Right atrium auricular region (tissue), 2 donors: Measurements from ENCODE around the gene PDE6B. TPM values are rescaled to one million over a fixed set of nuclear protein-coding genes. Genes with fewer than 3 reads are reported as not detected.

Experiments used
- DNase-seq: peaks from one replicate; pipeline ENCODE4 v3.0.0-alpha.2; 2019; ENCODE audit warnings: low spot score
- H3K27ac ChIP-seq, 2 donors: fragments of 200-600 bp; sonication (generic); 1 replicate in 1 of 2; 2 replicates in 1 of 2; pipeline ENCODE4 v1.5.1; 2016 to 2019
- H3K27me3 ChIP-seq, 2 donors: fragments of 200-600 bp; sonication (generic); one replicate each; pipeline versions ENCODE4 v1.5.1 to v1.6.0; 2017 to 2019
- H3K36me3 ChIP-seq: fragments of 200-600 bp; sonication (generic); one replicate; pipeline ENCODE4 v1.5.1; 2016
- H3K4me1 ChIP-seq, 2 donors: fragments of 200-600 bp; sonication (generic); one replicate each; pipeline versions ENCODE4 v1.5.1 to v1.6.0; 2017 to 2019
- H3K4me3 ChIP-seq, 2 donors: fragments of 200-600 bp; sonication (generic); 1 replicate in 1 of 2; 2 replicates in 1 of 2; pipeline ENCODE4 v1.5.1; 2017 to 2019; ENCODE audit warnings: mild to moderate bottlenecking in 1 of 2, moderate library complexity in 1 of 2
- H3K9me3 ChIP-seq, 2 donors: fragments of 200-600 bp; sonication (generic); one replicate each; pipeline ENCODE4 v1.5.1; 2019
- total RNA-seq, 2 donors: library from RNA; depleted of rRNA; stranded (reverse); fragments of >200 nt; gene quantifications; one replicate each; pipeline ENCODE4 v1.1.0, GENCODE V29; 2016
- TF ChIP-seq, protein P1 (sequence below), 2 donors: fragments of 200-600 bp; sonication (generic); IDR thresholded peaks; one replicate each; pipeline ENCODE4 v1.5.1; 2019; ENCODE audit warnings: antibody characterized with exemption in 2 of 2

PDE6B gene
- total RNA-seq, 2 donors from 2014 or later: 2.3 to 4.6 TPM

- Histone ChIP-seq H3K4me1 (no peaks in the 10 kb centered on the region), H3K9me3 (no peaks in the 10 kb centered on the region), H3K27me3 (no peaks in the 10 kb centered on the region), H3K36me3 (no peaks in the 10 kb centered on the region), H3K4me3 (no peak overlapping the region), H3K27ac (no peak overlapping the region)
- no peak for DNase-seq
- TF ChIP-seq, protein P1, sequence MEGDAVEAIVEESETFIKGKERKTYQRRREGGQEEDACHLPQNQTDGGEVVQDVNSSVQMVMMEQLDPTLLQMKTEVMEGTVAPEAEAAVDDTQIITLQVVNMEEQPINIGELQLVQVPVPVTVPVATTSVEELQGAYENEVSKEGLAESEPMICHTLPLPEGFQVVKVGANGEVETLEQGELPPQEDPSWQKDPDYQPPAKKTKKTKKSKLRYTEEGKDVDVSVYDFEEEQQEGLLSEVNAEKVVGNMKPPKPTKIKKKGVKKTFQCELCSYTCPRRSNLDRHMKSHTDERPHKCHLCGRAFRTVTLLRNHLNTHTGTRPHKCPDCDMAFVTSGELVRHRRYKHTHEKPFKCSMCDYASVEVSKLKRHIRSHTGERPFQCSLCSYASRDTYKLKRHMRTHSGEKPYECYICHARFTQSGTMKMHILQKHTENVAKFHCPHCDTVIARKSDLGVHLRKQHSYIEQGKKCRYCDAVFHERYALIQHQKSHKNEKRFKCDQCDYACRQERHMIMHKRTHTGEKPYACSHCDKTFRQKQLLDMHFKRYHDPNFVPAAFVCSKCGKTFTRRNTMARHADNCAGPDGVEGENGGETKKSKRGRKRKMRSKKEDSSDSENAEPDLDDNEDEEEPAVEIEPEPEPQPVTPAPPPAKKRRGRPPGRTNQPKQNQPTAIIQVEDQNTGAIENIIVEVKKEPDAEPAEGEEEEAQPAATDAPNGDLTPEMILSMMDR (IDR thresholded peaks at IDR 0.05): no peak
Observed at GRCh38 chr4:622996-623913, 2.1 kb upstream of the PDE6B start.

DNA sequence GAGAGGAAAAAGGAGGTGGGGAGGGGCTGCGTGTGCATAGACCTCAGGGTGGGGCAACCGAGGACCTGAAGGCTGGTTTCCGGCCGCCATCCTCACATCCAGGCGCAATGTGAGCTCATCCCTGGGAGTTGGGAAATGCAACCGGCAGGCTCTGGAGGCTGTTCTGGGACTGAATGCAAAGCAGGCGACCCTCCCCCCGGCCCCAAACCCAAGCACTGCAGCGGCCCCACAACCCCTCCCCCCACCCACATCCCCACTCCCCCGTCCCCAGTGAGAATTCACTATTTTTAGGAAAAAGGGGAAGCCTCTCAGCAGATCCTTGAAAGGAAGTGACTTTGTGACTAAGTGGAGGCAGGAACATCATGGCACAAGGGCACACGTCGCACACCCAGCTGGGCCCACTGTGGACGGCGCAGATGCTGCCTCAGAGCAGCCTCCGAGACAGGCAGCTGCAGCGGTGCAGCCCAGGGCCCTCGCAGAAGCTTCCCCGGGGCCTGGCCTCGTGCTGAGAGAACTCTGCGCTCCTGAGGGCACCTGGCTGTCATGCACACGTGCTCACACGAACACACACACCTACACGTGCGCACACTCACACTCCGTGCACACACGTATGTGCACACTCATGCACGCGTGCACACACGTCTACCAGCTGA lies 1.3 kb upstream of the PDE6B start:
- no peaks in the 10 kb centered on the region for H3K4me1 ChIP-seq
- TF ChIP-seq, protein P1 (IDR thresholded peaks at IDR 0.05): no peak
- H3K27me3 ChIP-seq: no peaks in the 10 kb centered on the region
- no peak for DNase-seq
- H3K27ac ChIP-seq: no peak overlapping the region
- no peak overlapping the region for H3K4me3 ChIP-seq
- no peaks in the 10 kb centered on the region for H3K9me3 ChIP-seq
- no peaks in the 10 kb centered on the region for H3K36me3 ChIP-seq

DNA sequence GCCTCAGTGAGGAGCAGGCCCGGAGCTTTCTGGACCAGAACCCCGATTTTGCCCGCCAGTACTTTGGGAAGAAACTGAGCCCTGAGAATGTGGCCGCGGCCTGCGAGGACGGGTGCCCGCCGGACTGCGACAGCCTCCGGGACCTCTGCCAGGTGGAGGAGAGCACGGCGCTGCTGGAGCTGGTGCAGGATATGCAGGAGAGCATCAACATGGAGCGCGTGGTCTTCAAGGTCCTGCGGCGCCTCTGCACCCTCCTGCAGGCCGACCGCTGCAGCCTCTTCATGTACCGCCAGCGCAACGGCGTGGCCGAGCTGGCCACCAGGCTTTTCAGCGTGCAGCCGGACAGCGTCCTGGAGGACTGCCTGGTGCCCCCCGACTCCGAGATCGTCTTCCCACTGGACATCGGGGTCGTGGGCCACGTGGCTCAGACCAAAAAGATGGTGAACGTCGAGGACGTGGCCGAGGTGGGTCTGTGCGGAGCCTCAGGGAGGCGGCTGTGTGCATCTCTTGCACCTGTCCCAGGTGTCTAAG lies 323 bp downstream of the PDE6B start:
- no peaks in the 10 kb centered on the region for H3K27me3 ChIP-seq
- no peak for DNase-seq
- H3K36me3 ChIP-seq: no peaks in the 10 kb centered on the region
- H3K4me1 ChIP-seq: no peaks in the 10 kb centered on the region
- no peak overlapping the region for H3K4me3 ChIP-seq
- TF ChIP-seq, protein P1 (IDR thresholded peaks at IDR 0.05): no peak
- no peaks in the 10 kb centered on the region for H3K9me3 ChIP-seq
- H3K27ac ChIP-seq: no peak overlapping the region

- Histone ChIP-seq H3K36me3 (no peaks in the 10 kb centered on the region), H3K4me3 (no peak overlapping the region), H3K27ac (no peak overlapping the region), H3K4me1 (no peaks in the 10 kb centered on the region), H3K9me3 (no peaks in the 10 kb centered on the region), H3K27me3 (no peaks in the 10 kb centered on the region)
- TF ChIP-seq, protein P1 (IDR thresholded peaks at IDR 0.05): no peak
- no peak for DNase-seq
Observed at GRCh38 chr4:626201-627091, 1.1 kb downstream of the PDE6B start.

DNA sequence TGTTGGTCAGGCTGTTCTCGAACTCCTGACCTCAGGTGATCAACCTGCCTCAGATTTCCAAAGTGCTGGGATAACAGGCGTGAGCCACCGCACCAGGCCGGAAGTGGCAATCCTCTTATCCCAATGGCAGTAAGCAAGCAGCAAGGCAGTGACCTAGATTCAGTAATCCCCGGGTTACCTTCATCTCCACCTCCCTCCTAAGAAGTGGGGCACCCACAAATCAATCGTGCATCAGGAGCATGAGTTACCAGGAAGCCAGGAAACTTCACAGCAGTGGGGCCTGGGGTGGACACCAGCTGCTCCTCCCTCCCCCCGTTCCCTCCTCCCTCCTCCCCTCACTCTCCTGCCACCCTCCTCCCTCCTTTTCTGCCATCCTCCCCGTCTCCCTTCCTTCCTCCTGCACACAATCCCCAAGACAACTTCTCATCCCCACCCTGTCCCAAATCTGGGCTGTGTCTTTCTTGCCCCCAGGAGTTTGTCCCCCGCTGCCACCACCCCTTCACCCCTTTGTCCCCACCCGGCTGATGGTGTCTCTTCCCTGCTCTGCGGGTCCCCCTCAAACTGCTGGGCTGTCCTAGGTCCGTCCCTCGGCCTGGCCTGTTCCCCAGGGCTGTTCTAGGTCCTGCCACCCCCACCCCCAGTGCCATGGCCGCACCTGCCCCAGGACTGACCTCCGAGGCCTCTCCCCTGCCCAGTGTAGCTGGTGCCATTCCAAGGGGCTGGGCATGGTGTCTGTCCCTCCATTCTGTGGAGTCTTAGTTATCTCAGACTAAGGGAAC lies 2.2 kb downstream of the PDE6B start:
- H3K36me3 ChIP-seq: no peaks in the 10 kb centered on the region
- no peaks in the 10 kb centered on the region for H3K9me3 ChIP-seq
- no peaks in the 10 kb centered on the region for H3K27me3 ChIP-seq
- no peak overlapping the region for H3K4me3 ChIP-seq
- TF ChIP-seq, protein P1 (IDR thresholded peaks at IDR 0.05): no peak
- no peak overlapping the region for H3K27ac ChIP-seq
- H3K4me1 ChIP-seq: no peaks in the 10 kb centered on the region
- no peak for DNase-seq
